ENCODE results near the gene TXNDC5. TPM values are rescaled to one million over a fixed set of nuclear protein-coding genes. Genes with fewer than 3 reads are reported as not detected.

TXNDC5 gene
- total and polyA plus RNA-seq, 2 experiments from 2014 or later = 42.9 to 210 TPM

- H3K27me3 ChIP-seq (ENCODE audit: insufficient read depth) = no peaks in the 10 kb centered on the region
- no peak overlapping the region for H3K4me3 ChIP-seq
- H3F3A ChIP-seq (replicated peaks; ENCODE audit: low read depth) = no peaks in the 10 kb centered on the region
- peaks cover 2% of the 10 kb centered on the region; the same call in 2 of the 3 replicates for H3K9me3 Mint-ChIP-seq
- no peaks in the 10 kb centered on the region for H3K36me3 ChIP-seq (ENCODE audit: insufficient read depth)
- DNase-seq (ENCODE audit: low spot score) = no peak
- H4K20me1 ChIP-seq (replicated peaks; ENCODE audit: insufficient read depth) = no peaks in the 10 kb centered on the region
- H3K27ac ChIP-seq (ENCODE audit: low read depth) = no peak overlapping the region
- no peaks in the 10 kb centered on the region for H3K27me3 Mint-ChIP-seq (ENCODE audit: insufficient read depth, low read depth, poor library complexity)
- no peaks in the 10 kb centered on the region for H3K4me1 ChIP-seq (ENCODE audit: insufficient read depth)
- no peaks in the 10 kb centered on the region for H3K9me2 ChIP-seq (ENCODE audit: insufficient read depth)
- no peak overlapping the region for H2AFZ ChIP-seq
- no peak for ATAC-seq
- H3K36me3 Mint-ChIP-seq (ENCODE audit: low read depth) = no peaks in the 10 kb centered on the region
- no peaks in the 10 kb centered on the region for H3K79me2 ChIP-seq (replicated peaks; ENCODE audit: insufficient read depth)
- H3K4me3 Mint-ChIP-seq = no peak overlapping the region
- no peak for TF ChIP-seq EZH2 (IDR thresholded peaks at IDR 0.05; ENCODE audit: low read depth, unreplicated experiment)
- TF ChIP-seq CREB1 (CRISPR knock-in tag; IDR thresholded peaks at IDR 0.05; ENCODE audit: low read depth) = no peak
- TF ChIP-seq, protein P1, sequence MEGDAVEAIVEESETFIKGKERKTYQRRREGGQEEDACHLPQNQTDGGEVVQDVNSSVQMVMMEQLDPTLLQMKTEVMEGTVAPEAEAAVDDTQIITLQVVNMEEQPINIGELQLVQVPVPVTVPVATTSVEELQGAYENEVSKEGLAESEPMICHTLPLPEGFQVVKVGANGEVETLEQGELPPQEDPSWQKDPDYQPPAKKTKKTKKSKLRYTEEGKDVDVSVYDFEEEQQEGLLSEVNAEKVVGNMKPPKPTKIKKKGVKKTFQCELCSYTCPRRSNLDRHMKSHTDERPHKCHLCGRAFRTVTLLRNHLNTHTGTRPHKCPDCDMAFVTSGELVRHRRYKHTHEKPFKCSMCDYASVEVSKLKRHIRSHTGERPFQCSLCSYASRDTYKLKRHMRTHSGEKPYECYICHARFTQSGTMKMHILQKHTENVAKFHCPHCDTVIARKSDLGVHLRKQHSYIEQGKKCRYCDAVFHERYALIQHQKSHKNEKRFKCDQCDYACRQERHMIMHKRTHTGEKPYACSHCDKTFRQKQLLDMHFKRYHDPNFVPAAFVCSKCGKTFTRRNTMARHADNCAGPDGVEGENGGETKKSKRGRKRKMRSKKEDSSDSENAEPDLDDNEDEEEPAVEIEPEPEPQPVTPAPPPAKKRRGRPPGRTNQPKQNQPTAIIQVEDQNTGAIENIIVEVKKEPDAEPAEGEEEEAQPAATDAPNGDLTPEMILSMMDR (conservative IDR thresholded peaks at IDR 0.05; ENCODE audit: low read depth in 2 of 2) = no peak
- TF ChIP-seq NANOG (IDR thresholded peaks at IDR 0.05; ENCODE audit: borderline replicate concordance) = no peak
- no peak for TF ChIP-seq REST (IDR thresholded peaks at IDR 0.05; ENCODE audit: unreplicated experiment)
- TF ChIP-seq STAT1 (IDR thresholded peaks at IDR 0.05; ENCODE audit: unreplicated experiment) = no peak
- TF ChIP-seq, protein P2, sequence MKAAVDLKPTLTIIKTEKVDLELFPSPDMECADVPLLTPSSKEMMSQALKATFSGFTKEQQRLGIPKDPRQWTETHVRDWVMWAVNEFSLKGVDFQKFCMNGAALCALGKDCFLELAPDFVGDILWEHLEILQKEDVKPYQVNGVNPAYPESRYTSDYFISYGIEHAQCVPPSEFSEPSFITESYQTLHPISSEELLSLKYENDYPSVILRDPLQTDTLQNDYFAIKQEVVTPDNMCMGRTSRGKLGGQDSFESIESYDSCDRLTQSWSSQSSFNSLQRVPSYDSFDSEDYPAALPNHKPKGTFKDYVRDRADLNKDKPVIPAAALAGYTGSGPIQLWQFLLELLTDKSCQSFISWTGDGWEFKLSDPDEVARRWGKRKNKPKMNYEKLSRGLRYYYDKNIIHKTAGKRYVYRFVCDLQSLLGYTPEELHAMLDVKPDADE (IDR thresholded peaks at IDR 0.05) = no peak
- TF ChIP-seq EZH2phosphoT487 (IDR thresholded peaks at IDR 0.05; ENCODE audit: unreplicated experiment) = no peak
- H3K27ac Mint-ChIP-seq = no peak overlapping the region
- no peak overlapping the region for H3K4me2 ChIP-seq
- H3K4me1 Mint-ChIP-seq = no peaks in the 10 kb centered on the region
Measured at GRCh38 chr6:7938562-7939183, 28.1 kb upstream of the TXNDC5 start.

- Histone ChIP-seq H3K79me2 (replicated peaks; ENCODE audit: insufficient read depth) (no peaks in the 10 kb centered on the region), H3K36me3 (ENCODE audit: insufficient read depth) (no peaks in the 10 kb centered on the region), H3K27ac (ENCODE audit: low read depth) (no peak overlapping the region), H4K20me1 (replicated peaks; ENCODE audit: insufficient read depth) (no peaks in the 10 kb centered on the region), H3K4me1 (ENCODE audit: insufficient read depth) (no peaks in the 10 kb centered on the region), H3K4me3 (no peak overlapping the region), H3K4me2 (no peak overlapping the region), H3F3A (replicated peaks; ENCODE audit: low read depth) (no peaks in the 10 kb centered on the region), H3K9me2 (ENCODE audit: insufficient read depth) (no peaks in the 10 kb centered on the region), H2AFZ (no peak overlapping the region), H3K27me3 (ENCODE audit: insufficient read depth) (no peaks in the 10 kb centered on the region)
- Mint-ChIP-seq H3K9me3 (0 out of 3 replicates have a peak, but pooled peaks cover 5% of the 10 kb centered on the region), H3K27ac (no peak overlapping the region), H3K36me3 (ENCODE audit: low read depth) (no peaks in the 10 kb centered on the region), H3K27me3 (ENCODE audit: insufficient read depth, low read depth, poor library complexity) (no peaks in the 10 kb centered on the region), H3K4me3 (no peak overlapping the region), H3K4me1 (no peaks in the 10 kb centered on the region)
- DNase-seq (ENCODE audit: low spot score) (no peak), ATAC-seq (no peak)
- TF ChIP-seq, protein P1 (conservative IDR thresholded peaks at IDR 0.05; ENCODE audit: low read depth in 2 of 2) = no peak
Measured at GRCh38 chr6:7933794-7934193, 23.2 kb upstream of the TXNDC5 start.

All from GM23338 (cell line).